Measurements from ENCODE around the gene KIRREL2. TPM values are rescaled to one million over a fixed set of nuclear protein-coding genes. Genes with fewer than 3 reads are reported as not detected.
A peak's percentile ranks its signal among the peaks of the same experiment; 100 is the strongest.

KIRREL2 gene
- total RNA-seq, 6 experiments from 2014 or later = 0.07 TPM; not detected in 5

DNA sequence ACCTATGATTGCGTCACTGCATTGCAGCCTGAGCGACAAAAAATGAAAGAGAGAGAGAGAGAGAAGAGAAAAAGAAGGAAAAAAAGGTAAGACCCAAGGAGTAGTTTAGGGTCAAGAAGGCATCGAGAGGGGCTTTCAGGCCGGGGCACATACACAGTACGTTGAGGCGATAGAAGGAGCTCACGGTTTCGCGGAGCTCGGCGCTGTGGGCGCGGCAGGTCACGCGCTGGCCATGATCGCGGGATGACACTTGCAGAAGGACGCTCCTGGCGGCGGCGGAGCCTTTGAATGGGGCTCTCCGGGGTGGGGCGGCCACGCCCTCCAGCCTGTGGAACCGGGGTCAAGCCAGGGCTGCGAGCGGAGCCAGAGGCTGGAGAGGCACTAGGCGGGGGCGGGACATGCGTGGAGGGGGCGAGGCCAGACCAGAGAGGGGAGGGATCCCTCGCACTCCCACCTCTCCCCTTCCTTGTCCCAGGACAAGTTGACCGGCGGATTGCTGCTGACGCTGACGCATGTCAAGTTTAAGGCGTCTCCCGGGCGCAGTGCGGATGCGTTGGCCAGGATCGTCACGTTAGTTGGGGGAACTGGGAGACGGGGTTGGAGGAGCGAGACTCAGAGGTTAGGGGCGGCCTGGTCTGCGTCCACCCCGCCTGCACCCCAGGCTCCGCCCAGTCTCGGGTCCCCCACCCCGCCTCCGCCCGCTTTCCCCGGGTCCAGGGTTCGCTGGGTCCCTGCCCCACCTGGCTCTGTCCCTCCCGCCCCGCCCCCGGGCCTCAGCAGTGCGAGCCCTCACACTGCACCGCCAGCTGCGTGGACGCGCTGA lies 11.3 kb upstream of the KIRREL2 start:
- H3K36me3 Mint-ChIP-seq (ENCODE audit: low read depth) = no peaks in the 10 kb centered on the region
- DNase-seq = no peak
- TF ChIP-seq, protein P1, sequence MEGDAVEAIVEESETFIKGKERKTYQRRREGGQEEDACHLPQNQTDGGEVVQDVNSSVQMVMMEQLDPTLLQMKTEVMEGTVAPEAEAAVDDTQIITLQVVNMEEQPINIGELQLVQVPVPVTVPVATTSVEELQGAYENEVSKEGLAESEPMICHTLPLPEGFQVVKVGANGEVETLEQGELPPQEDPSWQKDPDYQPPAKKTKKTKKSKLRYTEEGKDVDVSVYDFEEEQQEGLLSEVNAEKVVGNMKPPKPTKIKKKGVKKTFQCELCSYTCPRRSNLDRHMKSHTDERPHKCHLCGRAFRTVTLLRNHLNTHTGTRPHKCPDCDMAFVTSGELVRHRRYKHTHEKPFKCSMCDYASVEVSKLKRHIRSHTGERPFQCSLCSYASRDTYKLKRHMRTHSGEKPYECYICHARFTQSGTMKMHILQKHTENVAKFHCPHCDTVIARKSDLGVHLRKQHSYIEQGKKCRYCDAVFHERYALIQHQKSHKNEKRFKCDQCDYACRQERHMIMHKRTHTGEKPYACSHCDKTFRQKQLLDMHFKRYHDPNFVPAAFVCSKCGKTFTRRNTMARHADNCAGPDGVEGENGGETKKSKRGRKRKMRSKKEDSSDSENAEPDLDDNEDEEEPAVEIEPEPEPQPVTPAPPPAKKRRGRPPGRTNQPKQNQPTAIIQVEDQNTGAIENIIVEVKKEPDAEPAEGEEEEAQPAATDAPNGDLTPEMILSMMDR (IDR thresholded peaks at IDR 0.05) = no peak
- H3K9me3 Mint-ChIP-seq = peaks cover 9% of the 10 kb centered on the region
- peak overlapping the region; percentile 14; the same call in 1 of the 2 replicates for H3K4me3 Mint-ChIP-seq
- H3K27me3 Mint-ChIP-seq (ENCODE audit: insufficient read depth) = peaks cover 53% of the 10 kb centered on the region
- H3K4me1 Mint-ChIP-seq (ENCODE audit: low read depth) = peaks cover 5% of the 10 kb centered on the region; the same call in 1 of the 2 replicates
- no peak overlapping the region for H3K27ac Mint-ChIP-seq

DNA sequence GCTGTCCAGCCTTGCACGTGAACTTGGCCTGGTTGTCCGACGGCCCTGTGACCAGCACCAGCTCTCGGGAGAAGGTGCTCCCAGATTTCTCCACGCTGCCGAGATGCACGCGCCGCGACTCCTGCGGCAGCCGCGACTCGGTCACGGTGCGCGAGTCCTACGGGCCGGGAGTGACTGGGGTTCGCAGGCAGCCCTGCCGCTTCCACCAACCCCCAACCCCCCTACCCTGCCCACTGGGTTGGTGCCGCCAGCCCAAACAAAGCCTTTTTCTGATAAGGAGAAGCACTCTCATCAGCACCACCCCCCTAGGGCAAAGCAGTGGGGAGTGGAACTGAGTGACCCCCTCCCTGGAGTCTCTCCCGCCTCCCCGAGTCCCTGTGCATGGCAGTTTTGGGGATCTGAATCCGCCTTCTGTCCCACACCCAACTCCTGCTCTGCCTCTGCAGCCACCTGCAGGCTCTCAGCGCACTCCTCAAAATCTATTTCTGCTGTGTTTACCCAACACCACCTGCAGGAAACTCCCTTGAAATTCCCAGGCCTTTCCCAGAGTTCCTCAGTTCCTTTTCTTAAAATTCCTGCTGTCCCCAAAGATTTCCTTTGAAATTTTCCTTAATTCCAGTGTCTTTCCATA lies 10.6 kb upstream of the KIRREL2 start:
- Mint-ChIP-seq H3K9me3 (peaks cover 9% of the 10 kb centered on the region), H3K4me1 (ENCODE audit: low read depth) (peaks cover 5% of the 10 kb centered on the region; the same call in 1 of the 2 replicates), H3K27me3 (ENCODE audit: insufficient read depth) (peaks cover 60% of the 10 kb centered on the region), H3K27ac (no peak overlapping the region), H3K4me3 (no peak overlapping the region), H3K36me3 (ENCODE audit: low read depth) (no peaks in the 10 kb centered on the region)
- TF ChIP-seq, protein P1 (IDR thresholded peaks at IDR 0.05) = no peak
- no peak for DNase-seq

- Mint-ChIP-seq H3K9me3 (peaks cover 9% of the 10 kb centered on the region), H3K4me3 (no peak overlapping the region), H3K4me1 (ENCODE audit: low read depth) (peaks cover 5% of the 10 kb centered on the region; the same call in 1 of the 2 replicates), H3K27ac (no peak overlapping the region), H3K27me3 (ENCODE audit: insufficient read depth) (peaks cover 67% of the 10 kb centered on the region), H3K36me3 (ENCODE audit: low read depth) (no peaks in the 10 kb centered on the region)
- TF ChIP-seq, protein P1 (IDR thresholded peaks at IDR 0.05) = no peak
- DNase-seq = no peak
These were observed 8.8 kb upstream of the KIRREL2 start for GRCh38 chr19:35847911-35848310.

DNA sequence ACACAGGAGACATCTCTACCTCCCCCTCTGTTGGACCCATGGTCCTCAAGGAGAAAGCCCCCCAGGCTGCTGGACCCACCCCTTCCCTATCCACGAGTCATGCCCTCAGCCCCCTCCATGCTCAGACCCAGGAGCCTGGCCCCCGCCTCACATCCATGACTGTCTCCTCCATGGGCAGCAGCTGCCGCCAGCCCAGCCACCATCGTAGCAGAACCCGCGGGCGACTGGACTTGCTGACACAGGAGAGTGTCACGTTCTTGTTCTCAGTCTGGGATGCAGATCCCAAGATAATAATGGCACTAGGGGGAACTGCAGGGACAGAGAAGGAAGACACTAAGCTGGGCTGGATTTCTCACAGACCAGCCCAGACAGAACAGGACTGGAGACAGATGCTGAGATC lies 8.2 kb upstream of the KIRREL2 start:
- Mint-ChIP-seq H3K4me1 (ENCODE audit: low read depth) (peaks cover 5% of the 10 kb centered on the region; the same call in 1 of the 2 replicates), H3K9me3 (peaks cover 9% of the 10 kb centered on the region)

DNA sequence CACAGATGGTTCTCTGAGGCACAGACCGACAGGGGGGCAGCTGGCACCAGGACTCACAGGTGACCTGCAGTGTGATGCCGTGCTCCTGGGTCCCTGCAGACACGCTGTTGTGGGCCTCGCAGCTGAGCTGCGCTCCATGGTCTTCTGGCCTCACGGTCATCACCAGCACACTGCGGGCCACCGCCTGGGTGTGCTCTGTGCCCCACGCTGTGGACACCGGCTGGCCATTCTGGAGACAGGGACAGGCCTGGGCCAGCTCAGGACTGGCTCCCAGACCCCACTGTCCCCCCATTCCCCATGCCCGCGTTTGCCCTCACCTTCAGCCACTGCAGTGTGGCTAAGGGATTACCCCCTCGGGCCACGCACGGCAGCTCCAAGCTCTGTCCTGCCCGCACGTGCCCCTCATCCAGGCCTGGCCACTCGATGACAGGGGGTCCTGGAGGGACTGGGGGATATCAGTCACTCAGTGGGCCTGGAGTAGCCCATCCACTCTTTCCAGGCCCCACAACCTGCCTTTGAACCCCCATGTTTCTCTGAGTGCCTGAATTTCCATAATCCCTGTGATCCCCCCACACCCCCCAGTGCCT lies 7.7 kb upstream of the KIRREL2 start:
- peaks cover 64% of the 10 kb centered on the region for H3K27me3 Mint-ChIP-seq (ENCODE audit: insufficient read depth)

More for the DNA sequence above, 8.2 kb upstream of the KIRREL2 start:
- no peak overlapping the region for H3K4me3 Mint-ChIP-seq
- no peak for DNase-seq
- H3K27me3 Mint-ChIP-seq (ENCODE audit: insufficient read depth) = peaks cover 65% of the 10 kb centered on the region
- TF ChIP-seq, protein P1 (IDR thresholded peaks at IDR 0.05) = no peak
- H3K36me3 Mint-ChIP-seq (ENCODE audit: low read depth) = no peaks in the 10 kb centered on the region
- no peak overlapping the region for H3K27ac Mint-ChIP-seq

More for the DNA sequence above, 7.7 kb upstream of the KIRREL2 start:
- no peaks in the 10 kb centered on the region for H3K36me3 Mint-ChIP-seq (ENCODE audit: low read depth)
- H3K9me3 Mint-ChIP-seq = peaks cover 9% of the 10 kb centered on the region
- peaks cover 5% of the 10 kb centered on the region; the same call in 1 of the 2 replicates for H3K4me1 Mint-ChIP-seq (ENCODE audit: low read depth)
- no peak for DNase-seq
- H3K27ac Mint-ChIP-seq = no peak overlapping the region
- TF ChIP-seq, protein P1 (IDR thresholded peaks at IDR 0.05) = no peak
- no peak overlapping the region for H3K4me3 Mint-ChIP-seq
